PC-3 (cell line): Measurements from ENCODE around the gene TNFAIP8.

ENCODE experiments used
- CTCF ChIP-seq: fragments of 300-600 bp; sonication (generic); conservative IDR thresholded peaks from 2 replicates; pipeline ENCODE4 v1.5.1; 2017; ENCODE audit warnings: antibody characterized with exemption, low read depth, mild to moderate bottlenecking, low read length
- EZH2 ChIP-seq: fragments of 300-600 bp; sonication (generic); IDR thresholded peaks from one replicate; pipeline ENCODE4 v1.6.1; 2017; ENCODE audit warnings: antibody characterized with exemption, mild to moderate bottlenecking, low read length; ENCODE audit not compliant: unreplicated experiment
- EZH2phosphoT487 ChIP-seq: fragments of 300-600 bp; sonication (generic); IDR thresholded peaks from 2 replicates; pipeline ENCODE4 v1.6.1; 2018; ENCODE audit warnings: mild to moderate bottlenecking, antibody characterized with exemption, low read length, borderline replicate concordance

- TF ChIP-seq EZH2 (no peak), CTCF (no peak), EZH2phosphoT487 (no peak)
These were observed 49.6 kb downstream of the TNFAIP8 start for GRCh38 chr5:119405419-119405818.
